NOMO-1 treated with dmso at 0.1 percent for 144 hours (cell line): ENCODE data around the gene INHBE.
"Not testable (repeated sequence)": the region's sequence is repeated elsewhere in the genome, so short reads cannot be mapped to it uniquely, and the experiment has no call there.

Experiments used
- DNase-seq: peaks from one replicate; lab custom pipeline; 2025; ENCODE audit not compliant: unreplicated experiment; lab: John Stamatoyannopoulos, UW

INHBE gene

GRCh38 chr12:57454566-57455373 is at the start of gene INHBE:
Gene INHBE, plus strand, starts transcription at chr12:57455307. Its CDS starts 230 bp downstream, at chr12:57455537.
- DNase-seq = no peak

GRCh38 chr12:57410534-57410933 is 44.6 kb upstream of the INHBE start:
- no peak for DNase-seq

GRCh38 chr12:57414160-57414559 is 40.9 kb upstream of the INHBE start:
- DNase-seq = not testable (repeated sequence)

GRCh38 chr12:57415088-57415487 is 40.0 kb upstream of the INHBE start:
- DNase-seq = no peak

- no peak for DNase-seq
Measured at GRCh38 chr12:57416039-57416996, 38.8 kb upstream of the INHBE start.

GRCh38 chr12:57418255-57418654 is 36.9 kb upstream of the INHBE start:
- no peak for DNase-seq

- no peak for DNase-seq
Measured at GRCh38 chr12:57419495-57419894, 35.6 kb upstream of the INHBE start.

GRCh38 chr12:57420482-57420881 is 34.6 kb upstream of the INHBE start:
- DNase-seq = no peak

- not testable (repeated sequence) for DNase-seq
Measured at GRCh38 chr12:57426948-57427347, 28.2 kb upstream of the INHBE start.

- DNase-seq = no peak
Measured at GRCh38 chr12:57428965-57429364, 26.1 kb upstream of the INHBE start.

- no peak for DNase-seq
Measured at GRCh38 chr12:57429473-57430111, 25.5 kb upstream of the INHBE start.

- DNase-seq = peak; percentile 59
Measured at GRCh38 chr12:57430112-57430930, 24.8 kb upstream of the INHBE start.

- peak; percentile 97 for DNase-seq
Measured at GRCh38 chr12:57430931-57431566, 24.1 kb upstream of the INHBE start, which contains the start of gene R3HDM2. Gene R3HDM2, minus strand, starts transcription at chr12:57431043. Its CDS starts 120,615 bp downstream, at chr12:57310428.

GRCh38 chr12:57431654-57432188 is 23.4 kb upstream of the INHBE start:
- DNase-seq = no peak

- DNase-seq = no peak
Measured at GRCh38 chr12:57433370-57433769, 21.7 kb upstream of the INHBE start.

GRCh38 chr12:57434517-57435223 is 20.4 kb upstream of the INHBE start, which contains the start of gene INHBC:
Gene INHBC, plus strand, starts transcription at chr12:57434784. Its CDS starts 103 bp downstream, at chr12:57434887.
- no peak for DNase-seq

- DNase-seq = no peak
Measured at GRCh38 chr12:57435293-57435692, 19.8 kb upstream of the INHBE start.

- DNase-seq = no peak
Measured at GRCh38 chr12:57438400-57438799, 16.7 kb upstream of the INHBE start.

- DNase-seq = no peak
Measured at GRCh38 chr12:57439762-57440266, 15.3 kb upstream of the INHBE start.
